ENCODE data around the gene ADAM8. TPM values are rescaled to one million over a fixed set of nuclear protein-coding genes. Genes with fewer than 3 reads are reported as not detected.
"Not testable (repeated sequence)": the region's sequence is repeated elsewhere in the genome, so short reads cannot be mapped to it uniquely, and the experiment has no call there.

Gene ADAM8
- total RNA-seq, 1 donor from 2014 or later: 35.3 TPM

DNA sequence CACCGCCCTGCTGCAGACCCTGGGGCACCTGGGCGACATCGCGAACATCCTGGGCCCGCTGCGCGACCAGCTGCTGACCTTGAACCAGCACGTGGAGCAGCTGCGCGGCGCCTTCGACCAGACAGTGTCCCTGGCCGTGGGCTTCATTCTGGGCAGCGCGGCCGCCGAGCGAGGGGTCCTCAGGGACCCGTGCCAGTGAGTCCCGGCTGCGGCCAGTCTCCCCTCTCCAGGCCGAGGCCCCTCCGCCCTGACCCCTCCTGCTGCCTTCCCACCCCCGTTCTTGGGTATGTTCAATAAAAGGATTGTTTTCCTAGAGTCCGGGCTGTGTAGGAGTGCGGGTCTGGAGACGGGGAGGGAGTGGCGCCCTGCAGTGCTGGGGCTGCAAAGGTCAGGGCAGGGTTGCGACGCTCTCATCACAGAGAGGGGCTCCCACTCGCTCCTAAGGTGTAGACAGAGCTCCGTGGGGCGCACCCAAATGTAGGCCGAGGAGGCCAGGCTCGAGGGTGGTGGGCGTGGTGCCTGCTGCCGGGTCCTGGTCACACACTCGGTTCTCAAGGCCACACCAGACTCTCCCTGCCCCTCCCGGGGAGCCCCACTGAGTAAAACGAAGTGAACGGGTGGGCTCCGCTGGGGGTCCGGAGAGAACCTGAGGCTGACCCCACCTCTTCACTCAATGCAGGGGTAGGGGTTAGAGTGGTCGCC lies 45.3 kb downstream of the ADAM8 start:
- DNase-seq (ENCODE audit: low spot score): no peak

DNA sequence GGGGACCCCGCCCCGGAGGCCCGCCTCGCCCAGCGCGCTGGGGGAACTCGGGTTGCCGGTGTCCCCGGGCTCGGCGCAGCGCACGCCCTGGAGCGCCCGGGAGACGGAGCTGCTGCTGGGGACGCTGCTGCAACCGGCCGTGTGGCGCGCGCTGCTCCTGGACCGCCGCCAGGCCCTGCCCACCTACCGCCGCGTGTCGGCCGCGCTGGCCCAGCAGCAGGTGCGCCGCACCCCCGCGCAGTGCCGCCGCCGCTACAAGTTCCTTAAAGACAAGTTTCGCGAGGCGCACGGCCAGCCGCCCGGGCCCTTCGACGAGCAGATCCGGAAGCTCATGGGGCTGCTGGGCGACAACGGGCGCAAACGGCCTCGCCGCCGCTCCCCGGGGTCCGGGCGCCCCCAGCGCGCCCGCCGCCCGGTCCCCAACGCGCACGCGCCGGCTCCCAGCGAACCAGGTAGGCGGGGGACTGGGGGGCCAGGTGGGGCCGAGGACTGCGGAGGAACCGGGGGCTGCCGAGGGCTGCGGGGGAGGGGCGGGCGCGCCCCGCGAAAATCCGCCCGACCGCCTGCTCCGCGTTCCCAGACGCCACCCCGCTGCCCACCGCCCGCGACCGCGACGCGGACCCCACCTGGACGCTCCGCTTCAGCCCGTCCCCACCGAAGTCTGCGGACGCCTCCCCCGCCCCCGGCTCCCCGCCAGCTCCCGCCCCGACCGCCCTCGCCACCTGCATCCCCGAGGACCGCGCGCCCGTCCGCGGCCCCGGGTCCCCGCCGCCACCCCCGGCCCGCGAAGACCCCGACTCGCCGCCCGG lies 46.1 kb downstream of the ADAM8 start:
- no peak for DNase-seq (ENCODE audit: low spot score)

DNA sequence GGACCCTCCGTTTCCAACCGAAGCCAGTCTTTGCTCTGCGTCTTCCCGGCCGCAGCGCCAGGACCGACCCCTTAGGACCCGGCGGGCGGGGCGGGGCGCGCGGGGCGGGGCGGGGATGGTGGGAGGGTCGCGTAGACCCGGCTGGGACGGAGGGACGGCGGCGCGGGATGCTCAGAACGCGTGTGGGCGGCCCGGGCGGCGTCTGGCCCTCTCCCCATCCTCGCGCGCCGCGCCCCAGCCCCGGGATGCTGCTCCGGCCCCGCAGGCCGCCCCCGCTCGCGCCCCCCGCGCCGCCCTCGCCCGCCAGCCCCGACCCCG lies 46.7 kb downstream of the ADAM8 start, which contains the start of gene UTF1:
Gene UTF1 (plus strand): TSS at position 174 of the 318 bp plus-strand sequence. CDS start 72 bp downstream, at position 246.
- DNase-seq (ENCODE audit: low spot score): no peak

DNA sequence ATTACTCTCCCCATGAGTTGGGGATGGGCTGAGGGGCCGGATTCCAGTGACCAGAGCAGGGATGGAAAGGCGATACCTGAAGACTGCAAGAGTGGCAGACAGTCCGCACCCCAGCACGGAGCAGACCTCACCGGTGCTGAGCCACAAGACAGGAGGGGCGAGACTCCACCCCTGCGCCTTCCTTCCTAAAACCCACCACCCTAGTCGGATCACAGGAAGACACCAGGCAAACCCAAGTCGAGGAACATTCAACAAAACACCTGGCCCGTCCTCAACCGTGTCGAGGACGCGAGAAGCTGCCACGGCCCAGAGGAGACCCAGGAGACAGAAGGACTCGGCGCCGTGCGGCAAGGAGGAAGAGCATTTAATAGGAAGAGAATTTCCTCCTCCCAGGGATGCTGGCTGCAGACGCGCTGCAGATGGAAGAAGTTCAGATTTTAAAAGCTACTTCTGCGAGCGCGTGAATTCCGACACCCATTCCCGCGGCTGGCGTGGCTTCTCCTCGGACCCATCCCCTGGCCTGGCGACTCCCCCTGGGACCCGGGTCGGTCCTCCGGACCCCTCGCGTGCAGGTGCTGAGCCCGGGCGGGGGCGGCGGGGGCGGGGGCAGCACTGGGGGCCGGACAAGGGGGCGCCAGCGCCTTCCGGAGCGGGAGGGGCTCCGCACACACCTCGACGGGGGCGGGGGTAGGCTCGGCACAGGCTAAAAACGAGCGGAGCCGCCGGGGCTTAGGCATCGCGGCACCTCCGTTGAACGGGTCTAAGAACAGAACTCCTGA lies 47.2 kb downstream of the ADAM8 start:
- DNase-seq (ENCODE audit: low spot score): no peak

DNA sequence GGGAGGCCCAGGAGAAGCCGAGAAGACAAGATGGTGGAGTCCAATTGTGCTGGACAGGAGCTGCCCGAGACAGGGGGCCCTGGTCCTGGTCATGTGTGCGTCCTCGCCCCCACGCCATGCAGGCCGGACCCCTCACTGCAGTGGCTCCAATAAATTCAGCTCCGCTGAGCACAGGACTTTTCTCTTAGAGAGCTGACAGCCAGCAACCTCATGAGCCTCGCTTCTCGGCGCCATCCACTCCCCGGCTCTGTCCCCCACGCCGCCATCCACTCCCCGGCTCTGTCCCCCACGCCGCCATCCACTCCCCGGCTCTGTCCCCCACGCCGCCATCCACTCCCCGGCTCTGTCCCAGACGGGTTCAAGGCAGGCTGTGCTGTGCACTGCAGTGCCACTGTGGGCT lies 49.4 kb downstream of the ADAM8 start:
- no peak for DNase-seq (ENCODE audit: low spot score)

DNA sequence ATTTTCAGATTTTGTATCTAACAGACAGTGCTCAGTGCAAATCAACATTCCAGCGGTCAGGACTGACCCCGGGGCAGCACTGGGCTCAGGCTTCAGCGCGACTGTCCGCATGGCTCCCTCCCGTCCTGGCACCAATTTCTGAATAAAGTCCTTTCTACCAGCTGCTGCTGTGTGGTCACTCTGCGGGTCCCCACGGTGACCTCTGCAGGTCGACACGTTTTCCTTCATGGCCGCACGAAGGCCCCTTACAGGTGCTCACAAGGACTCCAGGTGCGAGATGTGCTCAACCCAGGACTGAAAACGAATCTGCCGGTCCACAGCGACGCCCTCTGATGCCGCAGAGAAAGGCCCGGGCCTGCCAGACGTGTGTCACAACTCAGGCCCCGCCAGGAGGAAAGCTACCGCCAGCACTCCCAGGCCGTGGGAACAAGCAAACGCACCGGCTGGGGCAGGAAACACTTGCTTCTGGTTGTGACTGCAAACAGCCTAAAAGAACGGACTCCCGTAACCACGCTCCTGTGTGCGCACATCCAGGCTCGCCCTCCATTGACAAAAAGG lies 50.3 kb downstream of the ADAM8 start:
- DNase-seq (ENCODE audit: low spot score): no peak

DNA sequence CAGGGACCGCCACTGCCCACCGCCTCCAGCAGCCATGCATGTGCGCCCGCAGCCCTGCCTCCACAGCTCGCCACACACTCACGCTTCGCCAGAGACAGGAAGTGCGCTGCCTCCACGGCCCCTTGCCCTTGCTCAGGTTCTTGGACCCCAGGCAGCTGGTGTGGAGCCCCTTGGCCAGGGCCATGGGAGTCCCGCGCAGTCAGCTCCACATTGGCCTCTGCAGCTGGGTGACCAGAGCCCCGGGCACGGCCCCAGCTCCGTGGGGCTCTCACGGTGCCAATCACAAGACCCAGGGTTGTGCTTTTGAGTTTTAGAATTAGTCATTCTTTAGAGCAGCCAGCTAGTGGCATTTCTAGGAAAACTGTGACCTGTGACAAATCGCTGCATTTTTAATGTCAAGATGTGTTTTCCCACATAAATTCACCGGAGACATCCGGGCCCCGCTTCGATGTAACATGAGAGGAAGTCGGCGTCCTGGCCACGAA lies 50.9 kb downstream of the ADAM8 start:
- DNase-seq (ENCODE audit: low spot score): no peak

DNA sequence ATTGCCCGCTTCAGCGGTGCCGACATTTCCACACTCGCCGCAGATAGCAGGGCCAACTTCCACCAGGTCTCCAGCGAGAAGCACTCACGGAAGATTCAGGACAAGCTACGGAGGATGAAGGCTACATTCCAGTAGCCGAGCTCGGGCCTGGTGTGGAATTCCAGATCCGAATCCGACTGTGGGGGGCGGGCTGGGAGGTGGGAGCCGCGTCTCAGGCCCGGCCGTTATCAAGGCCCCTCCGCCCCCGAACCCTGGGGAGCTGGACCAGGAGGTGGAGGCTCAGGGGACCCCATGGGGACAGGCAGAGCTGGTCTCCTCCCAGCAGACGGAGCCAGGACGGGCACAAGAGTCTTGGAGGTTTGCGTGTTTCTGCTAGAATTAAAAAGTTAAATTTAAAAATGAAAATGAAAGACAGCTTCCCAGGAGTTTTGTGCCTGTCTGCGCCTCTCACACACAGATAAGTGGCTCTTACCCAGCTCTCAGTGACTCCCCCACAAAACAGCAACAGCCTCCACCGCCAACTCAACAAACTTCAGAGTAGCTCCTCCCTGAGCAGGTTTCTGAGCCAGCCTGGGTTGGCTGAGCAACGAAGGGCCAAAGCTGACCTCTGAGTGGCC lies 51.8 kb downstream of the ADAM8 start:
- DNase-seq (ENCODE audit: low spot score): no peak

DNA sequence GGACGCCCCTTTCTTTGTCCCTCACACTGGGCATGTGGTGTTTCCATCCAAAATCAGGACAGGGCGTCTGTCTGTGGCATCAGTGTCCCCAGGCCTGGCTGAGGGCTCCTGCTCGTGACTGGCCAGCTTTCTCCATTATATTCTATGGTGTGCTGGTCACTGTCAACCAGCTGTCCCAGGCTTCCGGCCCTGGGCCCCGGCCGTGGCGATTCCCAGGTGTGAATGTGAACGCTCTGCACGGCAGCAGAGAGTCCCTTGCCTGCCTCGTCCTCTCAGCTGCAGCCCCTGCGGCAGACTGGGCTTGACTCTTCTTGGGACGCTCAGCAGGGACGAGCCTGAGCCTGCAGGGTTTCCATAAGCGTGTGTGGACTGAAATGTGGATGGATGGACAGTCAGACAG lies 52.6 kb downstream of the ADAM8 start:
- no peak for DNase-seq (ENCODE audit: low spot score)

DNA sequence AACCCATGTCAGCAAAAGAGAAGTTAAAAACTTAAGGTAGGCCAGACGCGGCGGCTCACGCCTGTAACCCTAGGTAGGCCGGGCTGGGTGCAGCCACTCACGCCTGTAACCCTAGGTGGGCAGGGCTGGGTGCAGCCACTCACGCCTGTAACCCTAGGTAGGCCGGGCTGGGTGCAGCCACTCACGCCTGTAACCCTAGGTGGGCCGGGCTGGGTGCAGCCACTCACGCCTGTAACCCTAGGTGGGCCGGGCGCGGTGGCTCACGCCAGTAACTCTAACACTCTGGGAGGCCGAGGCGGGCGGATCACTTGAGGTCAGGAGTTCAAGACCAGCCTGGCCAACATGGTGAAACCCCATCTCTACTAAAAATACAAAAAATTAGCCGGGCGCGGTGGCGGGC lies 54.9 kb downstream of the ADAM8 start:
- not testable (repeated sequence) for DNase-seq (ENCODE audit: low spot score)

DNA sequence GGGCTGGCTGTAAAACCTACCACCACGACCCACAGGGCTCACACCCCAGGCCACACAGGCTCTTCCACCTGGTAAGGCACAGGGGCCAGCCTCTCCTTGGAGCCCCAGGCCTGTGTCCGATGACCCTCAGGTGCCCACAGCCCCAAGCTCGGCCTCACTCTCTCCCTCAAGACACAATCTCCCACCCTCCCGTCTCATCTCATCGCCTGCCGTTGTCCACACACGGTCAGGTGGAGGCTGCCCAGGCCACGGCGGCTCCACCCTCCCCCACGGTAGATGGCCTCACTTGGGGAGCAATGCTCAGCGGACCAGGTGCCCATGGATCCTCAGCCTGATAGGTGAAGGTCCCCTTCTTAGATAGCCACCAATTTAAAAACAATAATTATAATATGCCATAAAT lies 55.3 kb downstream of the ADAM8 start:
- DNase-seq (ENCODE audit: low spot score): no peak

DNA sequence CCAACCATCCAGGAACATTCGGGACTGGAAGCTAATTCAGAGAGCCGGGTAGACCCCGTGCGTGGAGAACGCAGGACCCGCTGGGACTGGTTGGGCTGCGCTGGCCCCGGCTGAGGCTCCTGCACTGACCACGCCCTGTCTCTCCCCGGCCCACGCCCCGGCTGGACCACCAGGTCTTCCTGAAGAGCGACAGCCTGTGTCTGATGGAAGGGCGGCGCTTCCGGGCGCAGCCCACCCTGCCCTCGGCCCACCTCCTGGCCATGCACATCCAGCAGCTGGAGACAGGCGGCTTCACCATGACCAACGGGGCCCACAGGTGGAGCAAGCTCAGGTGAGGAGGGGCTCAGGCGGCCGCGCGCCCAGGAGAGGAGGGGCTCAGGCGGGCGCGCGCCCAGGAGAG lies 56.9 kb downstream of the ADAM8 start:
- DNase-seq (ENCODE audit: low spot score): no peak

DNA sequence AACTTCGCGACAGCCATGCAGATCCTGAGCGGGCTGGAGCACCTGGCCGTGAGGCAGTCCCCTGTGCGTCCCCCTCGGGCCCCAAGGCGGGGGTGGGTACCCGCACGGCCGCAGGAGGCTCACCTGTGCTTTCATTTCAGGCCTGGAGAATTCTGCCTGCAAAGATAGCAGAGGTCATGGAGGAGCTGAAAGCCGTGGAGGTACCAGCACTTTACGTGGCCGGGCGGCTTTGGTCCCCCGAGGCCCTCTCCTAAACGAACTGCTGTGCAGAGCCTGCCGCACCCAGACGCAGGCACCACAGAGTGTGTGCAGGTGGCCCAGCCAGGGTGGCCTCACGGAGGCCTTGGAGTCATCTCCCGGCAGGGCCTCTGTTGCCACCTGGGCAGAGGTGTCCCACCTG lies 57.8 kb downstream of the ADAM8 start:
- DNase-seq (ENCODE audit: low spot score): no peak

DNA sequence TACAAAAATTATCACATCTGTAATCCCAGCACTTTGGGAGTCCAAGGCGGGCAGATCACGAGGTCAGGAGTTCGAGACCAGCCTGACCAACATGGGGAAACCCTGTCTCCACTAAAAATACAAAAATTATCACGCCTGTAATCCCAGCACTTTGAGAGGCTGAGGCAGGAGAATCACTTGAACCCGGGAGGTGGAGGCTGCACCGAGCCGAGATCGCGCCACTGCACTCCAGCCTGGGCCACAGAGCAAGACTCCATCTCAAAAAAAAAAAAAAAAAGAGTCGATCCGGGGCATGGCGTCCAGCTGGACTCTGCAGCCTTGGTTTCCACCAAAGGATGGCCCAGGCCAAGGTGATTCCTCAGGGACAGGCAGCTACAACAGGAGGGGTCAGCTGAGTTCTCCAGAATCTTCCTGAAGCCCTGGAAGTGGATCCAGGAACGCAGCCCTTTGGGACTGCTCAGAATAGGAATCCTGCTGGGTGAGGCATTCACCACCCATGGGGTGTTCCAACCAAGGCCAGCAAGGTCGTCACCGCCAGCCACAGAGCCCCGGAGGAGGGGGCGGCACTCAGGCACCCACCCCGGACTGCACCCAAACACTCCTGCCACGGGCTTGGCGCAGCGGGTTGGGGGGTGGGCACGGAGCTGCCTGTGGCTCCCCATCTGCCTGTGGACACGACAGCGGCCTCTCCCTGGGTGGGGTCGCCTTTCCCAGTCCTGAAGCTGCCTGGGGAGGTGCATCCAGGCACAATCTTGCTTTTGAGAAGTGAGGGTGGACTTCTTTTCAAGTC lies 58.7 kb downstream of the ADAM8 start:
- DNase-seq (ENCODE audit: low spot score): no peak

DNA sequence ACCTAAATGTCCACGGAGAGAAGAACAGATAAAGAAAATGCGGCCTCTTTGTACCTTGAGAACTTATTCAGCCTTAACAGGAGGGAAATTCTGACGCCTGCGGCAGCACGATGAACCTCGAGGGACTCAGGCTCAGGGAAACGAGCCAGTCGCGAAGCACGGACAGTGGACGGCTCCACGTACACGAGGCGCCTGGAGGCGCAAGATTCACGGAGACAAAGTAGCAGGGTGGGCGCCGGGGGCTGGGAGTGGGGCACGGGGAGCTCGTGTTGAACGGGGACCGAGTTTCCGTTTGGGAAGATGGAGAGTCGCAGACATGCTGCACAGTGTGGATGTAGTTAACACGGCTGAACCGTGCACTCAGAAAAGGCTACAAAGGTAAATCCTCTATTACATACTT lies 59.9 kb downstream of the ADAM8 start:
- no peak for DNase-seq (ENCODE audit: low spot score)

DNA sequence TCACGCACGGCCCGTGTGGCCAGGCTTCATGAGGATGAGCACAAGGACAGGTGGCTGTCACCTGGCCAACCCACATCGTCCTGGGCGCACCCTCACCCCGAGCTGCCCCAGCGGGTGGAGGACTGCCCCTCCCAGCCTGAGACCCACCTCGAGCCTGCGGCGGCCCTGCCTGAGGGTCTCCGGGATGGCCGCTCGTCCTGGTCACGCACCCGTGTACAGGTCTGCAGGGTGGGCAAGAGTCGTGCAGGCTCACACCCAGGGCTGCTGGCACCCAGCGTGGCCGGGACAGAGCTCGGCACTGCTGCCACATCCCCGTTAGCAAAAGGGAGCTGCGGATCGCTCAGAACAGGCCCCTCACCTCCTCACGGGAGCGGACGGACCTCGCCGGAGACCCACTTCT lies 61.1 kb downstream of the ADAM8 start:
- DNase-seq (ENCODE audit: low spot score): no peak

DNA sequence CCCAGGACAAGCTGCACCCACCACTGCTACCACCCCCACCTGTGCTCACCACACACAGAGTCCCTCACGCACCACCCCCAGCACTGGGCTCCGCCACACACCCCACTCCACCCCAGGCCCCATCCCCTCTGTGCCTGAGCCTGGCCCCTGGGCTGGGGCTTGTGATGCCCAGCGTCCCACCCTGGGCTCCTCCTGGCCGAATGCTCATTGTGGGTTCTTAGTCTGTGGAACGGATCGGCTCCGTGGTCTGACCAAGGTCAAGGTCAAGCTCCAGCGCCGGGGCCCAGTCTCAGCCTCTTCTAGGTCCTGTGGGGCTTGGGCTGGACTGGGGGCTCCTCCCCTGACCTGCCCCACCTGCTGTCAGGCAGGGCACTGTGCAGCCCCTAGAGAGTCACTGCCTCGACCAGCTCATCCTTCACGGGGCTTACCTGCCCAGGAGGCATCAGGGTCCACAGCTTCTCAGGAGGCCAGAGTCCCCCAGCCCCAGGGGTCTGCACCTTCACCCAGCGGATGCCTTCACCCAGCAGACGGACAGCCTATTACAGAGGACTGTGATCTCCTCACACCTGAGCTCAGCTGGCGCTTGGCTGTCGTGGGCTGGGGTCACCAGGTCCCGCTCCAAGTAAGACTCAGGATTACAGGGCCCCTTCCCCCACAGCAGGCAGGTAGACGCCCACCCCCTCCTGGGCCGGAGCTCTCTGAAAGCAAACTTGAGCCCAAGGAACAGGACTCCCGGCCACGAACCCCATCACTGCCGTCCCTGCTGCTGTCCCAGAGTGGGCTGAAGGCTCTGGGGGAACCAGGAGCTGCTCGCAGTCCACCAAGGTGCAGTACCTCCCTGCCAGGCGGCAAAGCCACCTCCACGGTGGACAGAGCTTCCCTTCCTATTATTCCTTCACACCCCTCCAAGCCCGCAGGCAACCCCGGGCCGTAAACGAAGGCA lies 61.9 kb downstream of the ADAM8 start:
- no peak for DNase-seq (ENCODE audit: low spot score)

DNA sequence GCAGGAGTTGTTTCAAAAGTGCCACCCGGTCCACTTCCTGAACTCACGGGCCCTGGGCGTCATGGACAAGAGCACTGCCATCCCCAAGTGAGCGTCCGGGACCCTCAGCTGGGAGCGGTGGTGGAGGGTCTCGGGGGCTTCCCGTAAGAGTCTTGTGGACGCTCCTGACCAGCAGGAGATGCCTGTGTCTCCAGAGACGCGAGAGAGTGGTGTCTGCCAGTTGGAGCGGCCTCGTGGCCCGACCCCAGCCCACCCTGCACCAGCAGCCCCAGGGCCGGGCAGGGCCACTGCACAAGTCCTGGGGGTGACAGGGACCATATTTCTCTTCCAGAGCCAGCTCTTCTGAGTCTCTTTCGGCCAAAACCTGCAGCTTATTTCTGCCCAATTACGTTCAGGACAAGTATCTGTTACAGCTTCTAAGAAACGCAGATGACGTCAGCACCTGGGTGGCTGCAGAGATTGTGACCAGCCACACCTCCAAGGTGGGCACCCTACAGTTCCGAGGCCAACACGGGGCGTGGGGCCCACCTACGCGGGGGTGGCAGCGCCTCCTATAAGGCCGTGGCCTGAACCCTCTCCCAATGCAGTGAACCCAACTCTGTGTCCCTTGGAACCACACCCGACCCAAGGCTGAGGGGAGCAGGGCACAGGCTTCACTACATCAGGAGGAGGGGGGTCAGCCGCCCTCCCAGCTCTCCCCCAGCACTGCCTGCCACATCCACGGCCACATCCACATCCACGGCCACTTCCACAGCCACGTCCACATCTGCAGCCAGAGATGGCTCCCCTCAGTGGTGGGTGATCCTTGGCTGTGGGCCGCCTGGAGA lies 62.8 kb downstream of the ADAM8 start:
- DNase-seq (ENCODE audit: low spot score): no peak

Data from ureter (tissue), 1 donor.